SK-N-SH (cell line): ENCODE results near the gene MYOM3. TPM values are rescaled to one million over a fixed set of nuclear protein-coding genes. Genes with fewer than 3 reads are reported as not detected.

Experiments used
- CTCF ChIA-PET: fragments of 300-600, 350-600 bp; formaldehyde crosslinking; extraction: SDS; loops from one replicate; lab custom pipeline; 2021; lab: Yijun Ruan, JAX
- POLR2A ChIA-PET: fragments of 350-600 bp; sonication (Branson Sonifier 250); formaldehyde crosslinking; extraction: SDS; loops from one replicate; lab custom pipeline; 2020; ENCODE audit warnings: antibody characterized with exemption, inconsistent platforms; lab: Yijun Ruan, JAX
- DNase-seq: peaks from one replicate; pipeline ENCODE4 v3.0.0; 2012
- H2AFZ ChIP-seq: fragments of 200-600 bp; sonication (generic); 2 replicates; pipeline ENCODE4 v1.8.1; 2016; ENCODE audit warnings: antibody characterized with exemption, mild to moderate bottlenecking, low read depth
- H3F3A ChIP-seq: fragments of 200-600 bp; sonication (generic); replicated peaks from 2 replicates; pipeline ENCODE3; 2016; ENCODE audit warnings: antibody characterized with exemption, mild to moderate bottlenecking; ENCODE audit not compliant: insufficient read depth
- H3K27ac ChIP-seq, 2 experiments: fragments of 200-500 bp in 1 of 2; fragments of 200-600 bp in 1 of 2; sonication (Bioruptor generic) in 1 of 2; sonication (generic), shearing (Covaris generic) in 1 of 2; 2 replicates each; pipeline versions ENCODE4 v1.5.1 to v1.6.1; 2014 to 2016; ENCODE audit warnings: low read depth in 2 of 2, inconsistent platforms in 1 of 2, low read length in 1 of 2, mild to moderate bottlenecking in 1 of 2, mixed read lengths in 1 of 2
- H3K27me3 ChIP-seq: fragments of 200-600 bp; sonication (generic), shearing (Covaris generic); 2 replicates; pipeline ENCODE4 v1.6.1; 2016; ENCODE audit warnings: mixed run types; ENCODE audit not compliant: insufficient read depth
- H3K36me3 ChIP-seq, 2 experiments: fragments of 200-500 bp in 1 of 2; fragments of 200-600 bp in 1 of 2; sonication (Bioruptor generic) in 1 of 2; sonication (generic) in 1 of 2; replicated peaks in 1 of 2; 2 replicates each; pipeline versions ENCODE3 to v1.5.1; 2014 to 2016; ENCODE audit warnings: low read length in 1 of 2, mild to moderate bottlenecking in 1 of 2; ENCODE audit not compliant: insufficient read depth in 2 of 2, control insufficient read depth in 1 of 2
- H3K4me1 ChIP-seq, 2 experiments: fragments of 200-500 bp in 1 of 2; fragments of 200-600 bp in 1 of 2; sonication (Bioruptor generic) in 1 of 2; sonication (generic), shearing (Covaris generic) in 1 of 2; 2 replicates each; pipeline versions ENCODE4 v1.5.1 to v1.6.1; 2014 to 2016; ENCODE audit warnings: low read depth in 1 of 2, low read length in 1 of 2, mixed run types in 1 of 2; ENCODE audit not compliant: insufficient read depth in 2 of 2, control insufficient read depth in 1 of 2
- H3K4me2 ChIP-seq: fragments of 200-600 bp; sonication (generic), shearing (Covaris generic); 2 replicates; pipeline ENCODE4 v1.6.1; 2017; ENCODE audit warnings: mixed run types
- H3K4me3 ChIP-seq, 2 experiments: fragments of 200-500 bp in 1 of 2; fragments of 200-600 bp in 1 of 2; sonication (Bioruptor generic) in 1 of 2; sonication (generic), shearing (Covaris generic) in 1 of 2; 2 replicates each; pipeline versions ENCODE4 v1.5.1 to v1.8.1; 2014 to 2016; ENCODE audit warnings: low read depth in 2 of 2, inconsistent platforms in 1 of 2, low read length in 1 of 2, mild to moderate bottlenecking in 1 of 2, mixed read lengths in 1 of 2, moderate library complexity in 1 of 2
- H3K79me2 ChIP-seq: fragments of 200-600 bp; sonication (generic); 2 replicates; pipeline ENCODE4 v1.8.1; 2017; ENCODE audit warnings: mild to moderate bottlenecking; ENCODE audit not compliant: insufficient read depth
- H3K9ac ChIP-seq: fragments of 200-600 bp; sonication (generic); 2 replicates; pipeline ENCODE4 v1.6.1; 2017; ENCODE audit warnings: mixed run types
- H3K9me2 ChIP-seq: fragments of 200-600 bp; sonication (generic); 2 replicates; pipeline ENCODE4 v1.6.1; 2017; ENCODE audit warnings: mixed run types
- H3K9me3 ChIP-seq: fragments of 200-600 bp; sonication (generic); 2 replicates; pipeline ENCODE4 v1.6.1; 2017; ENCODE audit warnings: mixed run types, mild to moderate bottlenecking, moderate library complexity
- H4K20me1 ChIP-seq: fragments of 200-600 bp; sonication (generic); 2 replicates; pipeline ENCODE4 v1.6.1; 2017; ENCODE audit warnings: mild to moderate bottlenecking, mixed run types; ENCODE audit not compliant: insufficient read depth
- CHD2 ChIP-seq: fragments of 150-350 bp; IDR thresholded peaks from 2 replicates; pipeline ENCODE4 v1.6.1; 2018; ENCODE audit warnings: low read length; ENCODE audit not compliant: partially characterized antibody
- ELF1 ChIP-seq: IDR thresholded peaks from 2 replicates; pipeline ENCODE4 v1.4.0; 2012
- EZH2phosphoT487 ChIP-seq: fragments of 200-600 bp; sonication (generic); IDR thresholded peaks from 2 replicates; pipeline ENCODE4 v1.6.1; 2017; ENCODE audit warnings: low read depth, mixed run types, mild to moderate bottlenecking, antibody characterized with exemption, moderate library complexity, borderline replicate concordance
- FOSL2 ChIP-seq: IDR thresholded peaks from 2 replicates; pipeline ENCODE4 v1.4.0; 2012; ENCODE audit warnings: low read depth, mild to moderate bottlenecking, moderate library complexity, borderline replicate concordance
- GATA2 ChIP-seq: sonication (generic); formaldehyde crosslinking; IDR thresholded peaks from 2 replicates; pipeline ENCODE4 v1.5.0; 2020; ENCODE audit warnings: mild to moderate bottlenecking, missing genetic modification reagents
- JUND ChIP-seq: IDR thresholded peaks from 2 replicates; pipeline ENCODE4 v1.4.0; 2012
- MXI1 ChIP-seq: IDR thresholded peaks from 2 replicates; pipeline ENCODE4 v1.6.1; 2012; ENCODE audit warnings: mild to moderate bottlenecking, low read depth, low read length, improper control_type of control experiment
- NRF1 ChIP-seq: IDR thresholded peaks from 2 replicates; pipeline ENCODE4 v1.6.1; 2012; ENCODE audit warnings: low read depth, mild to moderate bottlenecking, low read length
- POLR2AphosphoS5 ChIP-seq: IDR thresholded peaks from 2 replicates; pipeline ENCODE4 v1.6.1; 2012; ENCODE audit warnings: low read depth, low read length
- RCOR1 ChIP-seq: fragments of 150-350 bp; IDR thresholded peaks from 2 replicates; pipeline ENCODE4 v1.6.1; 2017; ENCODE audit warnings: antibody characterized with exemption, low read length
- RFX5 ChIP-seq: IDR thresholded peaks from 2 replicates; pipeline ENCODE4 v1.6.1; 2012; ENCODE audit warnings: mild to moderate bottlenecking, improper control_type of control experiment, low read length
- RXRA ChIP-seq: IDR thresholded peaks from 2 replicates; pipeline ENCODE4 v1.4.0; 2012; ENCODE audit warnings: low read depth, mild to moderate bottlenecking, borderline replicate concordance
- SIN3A ChIP-seq: IDR thresholded peaks from 2 replicates; pipeline ENCODE4 v1.6.1; 2012; ENCODE audit warnings: low read depth, mild to moderate bottlenecking, low read length, moderate library complexity, borderline replicate concordance
- SMC3 ChIP-seq: IDR thresholded peaks from 2 replicates; pipeline ENCODE4 v1.6.1; 2012; ENCODE audit warnings: low read depth, low read length, improper control_type of control experiment
- TAF1 ChIP-seq: IDR thresholded peaks from 2 replicates; pipeline ENCODE4 v1.6.1; 2012; ENCODE audit warnings: low read depth, mild to moderate bottlenecking, low read length, moderate library complexity, borderline replicate concordance
- TCF12 ChIP-seq: IDR thresholded peaks from 2 replicates; pipeline ENCODE4 v1.4.0; 2012
- TEAD4 ChIP-seq: IDR thresholded peaks from 2 replicates; pipeline ENCODE4 v1.4.0; 2012; ENCODE audit warnings: mild to moderate bottlenecking, borderline replicate concordance; ENCODE audit not compliant: insufficient read depth
- WGBS: methylation state at CpG from one replicate; pipeline ENCODE4 v1.1.6; 2017; ENCODE audit warnings: low lambda C conversion rate; 5-methylcytosine and 5-hydroxymethylcytosine counted together
- polyA plus RNA-seq, 3 experiments: library from polyadenylated mRNA; depleted of rRNA; stranded (reverse); fragments of >200 nt; gene quantifications; 2 replicates each; pipeline ENCODE4 v1.2.3, GENCODE V29; 2012
- TF ChIP-seq, protein P1 (sequence below): IDR thresholded peaks from 2 replicates; pipeline ENCODE4; 2012
- TF ChIP-seq, protein P2 (sequence below): IDR thresholded peaks from 2 replicates; pipeline ENCODE4 v1.4.0; 2012; ENCODE audit warnings: low read depth, borderline replicate concordance
- TF ChIP-seq, protein P3 (sequence below): fragments of 150-350 bp; IDR thresholded peaks from 2 replicates; pipeline ENCODE4 v1.6.1; 2016; ENCODE audit warnings: mild to moderate bottlenecking, low read depth, low read length
- TF ChIP-seq, protein P4 (sequence below): fragments of 200-600 bp; sonication (generic); IDR thresholded peaks from 2 replicates; pipeline ENCODE4 v1.6.1; 2017; ENCODE audit warnings: antibody characterized with exemption, mild to moderate bottlenecking, moderate library complexity

The MYOM3 gene
- polyA plus RNA-seq, 1 of the 3 experiments (the other 2 are of a cell fraction): 0.02 TPM

DNA sequence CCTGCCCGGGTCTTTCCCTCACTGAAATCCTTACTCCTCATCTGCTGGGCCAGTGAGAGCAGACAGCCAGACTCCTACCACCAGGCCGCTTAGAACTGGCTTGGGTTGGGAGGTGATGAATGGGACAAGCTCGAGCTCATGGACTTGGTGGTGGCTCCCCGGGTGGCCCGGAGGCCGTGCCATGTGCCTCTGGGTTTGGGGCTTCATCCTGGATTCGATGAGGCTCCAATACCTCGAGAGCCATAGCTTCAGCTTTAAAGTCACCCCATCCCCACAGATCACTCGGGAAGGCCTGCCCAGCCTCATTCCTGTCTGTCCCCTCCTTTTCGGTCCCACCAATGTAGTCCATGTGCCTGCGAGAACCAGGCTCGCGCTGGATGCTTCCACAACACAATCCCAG lies 51.5 kb downstream of the MYOM3 start (continued):
- no peak for TF ChIP-seq SIN3A
- TF ChIP-seq JUND: no peak
- no peak for TF ChIP-seq TEAD4
- TF ChIP-seq TCF12: no peak
- no peak for TF ChIP-seq TAF1

DNA sequence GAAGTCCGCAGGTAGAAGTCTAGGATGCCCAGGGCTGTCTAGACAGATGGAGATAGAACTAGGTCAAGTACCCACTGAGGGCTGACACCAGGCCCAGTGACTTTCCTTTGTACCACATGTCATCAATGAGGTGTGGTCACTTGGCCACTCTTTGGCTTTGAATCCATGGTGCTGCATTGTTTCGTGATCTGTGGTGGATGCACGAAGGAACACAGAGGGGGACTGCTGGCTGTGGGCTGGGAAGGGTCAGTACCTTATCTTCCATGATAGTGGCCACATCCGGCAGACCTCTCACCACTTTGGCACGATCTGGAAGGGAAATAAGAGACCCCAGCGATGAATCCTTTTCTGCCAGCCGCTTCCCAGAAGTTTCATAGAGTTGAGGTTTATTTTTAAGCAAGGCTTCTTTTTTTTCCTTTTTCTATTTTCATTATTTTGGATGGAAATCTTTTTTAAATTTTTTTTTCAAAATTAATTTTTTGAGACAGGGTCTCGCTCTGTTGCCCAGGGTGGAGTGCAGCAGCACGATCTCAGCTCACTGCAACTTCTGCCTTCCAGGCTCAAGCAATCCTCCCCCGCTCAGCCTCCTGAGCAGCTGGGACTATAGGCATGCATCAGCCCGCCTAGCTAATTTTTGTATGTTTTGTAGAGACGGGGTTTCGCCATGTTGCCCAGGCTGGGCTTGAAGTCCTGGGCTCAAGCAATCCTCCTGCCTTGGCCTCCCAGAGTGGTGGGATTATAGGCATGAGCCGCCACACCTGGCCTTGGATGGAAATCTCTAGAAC lies 53.1 kb downstream of the MYOM3 start:
- Histone ChIP-seq H3K27me3 (no peaks in the 10 kb centered on the region), H3K9ac (no peak overlapping the region), H3K27ac (no peak overlapping the region), H3F3A (no peaks in the 10 kb centered on the region), H4K20me1 (no peaks in the 10 kb centered on the region), H3K9me2 (no peaks in the 10 kb centered on the region), H3K36me3 (no peaks in the 10 kb centered on the region), H3K4me2 (no peak overlapping the region), H2AFZ (no peak overlapping the region), H3K9me3 (0 out of 2 replicates have a peak, but pooled peaks cover 4% of the 10 kb centered on the region), H3K4me1 (no peaks in the 10 kb centered on the region), H3K4me3 (no peak overlapping the region), H3K79me2 (no peaks in the 10 kb centered on the region)
- ChIA-PET POLR2A (interaction anchor here (0.5 kb wide), 1 partner anchor 45 kb away, joined by 3 read pairs; no protein-coding TSS in a partner anchor), CTCF (interaction anchor here (1.0 to 2.1 kb wide), 3 partner anchors 12 to 333 kb away, joined by 3 to 5 read pairs (median 4); no protein-coding TSS in a partner anchor)
- no peak for TF ChIP-seq CHD2
- no peak for TF ChIP-seq SMC3
- TF ChIP-seq, protein P1, sequence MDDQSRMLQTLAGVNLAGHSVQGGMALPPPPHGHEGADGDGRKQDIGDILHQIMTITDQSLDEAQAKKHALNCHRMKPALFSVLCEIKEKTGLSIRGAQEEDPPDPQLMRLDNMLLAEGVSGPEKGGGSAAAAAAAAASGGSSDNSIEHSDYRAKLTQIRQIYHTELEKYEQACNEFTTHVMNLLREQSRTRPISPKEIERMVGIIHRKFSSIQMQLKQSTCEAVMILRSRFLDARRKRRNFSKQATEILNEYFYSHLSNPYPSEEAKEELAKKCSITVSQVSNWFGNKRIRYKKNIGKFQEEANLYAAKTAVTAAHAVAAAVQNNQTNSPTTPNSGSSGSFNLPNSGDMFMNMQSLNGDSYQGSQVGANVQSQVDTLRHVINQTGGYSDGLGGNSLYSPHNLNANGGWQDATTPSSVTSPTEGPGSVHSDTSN: no peak
- no peak for TF ChIP-seq RCOR1
- no peak for TF ChIP-seq EZH2phosphoT487
- no peak for TF ChIP-seq NRF1
- no peak for TF ChIP-seq FOSL2
- TF ChIP-seq POLR2AphosphoS5: no peak
- TF ChIP-seq, protein P2, sequence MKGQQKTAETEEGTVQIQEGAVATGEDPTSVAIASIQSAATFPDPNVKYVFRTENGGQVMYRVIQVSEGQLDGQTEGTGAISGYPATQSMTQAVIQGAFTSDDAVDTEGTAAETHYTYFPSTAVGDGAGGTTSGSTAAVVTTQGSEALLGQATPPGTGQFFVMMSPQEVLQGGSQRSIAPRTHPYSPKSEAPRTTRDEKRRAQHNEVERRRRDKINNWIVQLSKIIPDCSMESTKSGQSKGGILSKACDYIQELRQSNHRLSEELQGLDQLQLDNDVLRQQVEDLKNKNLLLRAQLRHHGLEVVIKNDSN: no peak
- no peak for TF ChIP-seq MXI1
- TF ChIP-seq TAF1: no peak
- TF ChIP-seq, protein P3, sequence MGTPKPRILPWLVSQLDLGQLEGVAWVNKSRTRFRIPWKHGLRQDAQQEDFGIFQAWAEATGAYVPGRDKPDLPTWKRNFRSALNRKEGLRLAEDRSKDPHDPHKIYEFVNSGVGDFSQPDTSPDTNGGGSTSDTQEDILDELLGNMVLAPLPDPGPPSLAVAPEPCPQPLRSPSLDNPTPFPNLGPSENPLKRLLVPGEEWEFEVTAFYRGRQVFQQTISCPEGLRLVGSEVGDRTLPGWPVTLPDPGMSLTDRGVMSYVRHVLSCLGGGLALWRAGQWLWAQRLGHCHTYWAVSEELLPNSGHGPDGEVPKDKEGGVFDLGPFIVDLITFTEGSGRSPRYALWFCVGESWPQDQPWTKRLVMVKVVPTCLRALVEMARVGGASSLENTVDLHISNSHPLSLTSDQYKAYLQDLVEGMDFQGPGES: no peak
- no peak for TF ChIP-seq JUND
- no peak for TF ChIP-seq TEAD4
- no peak for TF ChIP-seq RFX5
- TF ChIP-seq, protein P4, sequence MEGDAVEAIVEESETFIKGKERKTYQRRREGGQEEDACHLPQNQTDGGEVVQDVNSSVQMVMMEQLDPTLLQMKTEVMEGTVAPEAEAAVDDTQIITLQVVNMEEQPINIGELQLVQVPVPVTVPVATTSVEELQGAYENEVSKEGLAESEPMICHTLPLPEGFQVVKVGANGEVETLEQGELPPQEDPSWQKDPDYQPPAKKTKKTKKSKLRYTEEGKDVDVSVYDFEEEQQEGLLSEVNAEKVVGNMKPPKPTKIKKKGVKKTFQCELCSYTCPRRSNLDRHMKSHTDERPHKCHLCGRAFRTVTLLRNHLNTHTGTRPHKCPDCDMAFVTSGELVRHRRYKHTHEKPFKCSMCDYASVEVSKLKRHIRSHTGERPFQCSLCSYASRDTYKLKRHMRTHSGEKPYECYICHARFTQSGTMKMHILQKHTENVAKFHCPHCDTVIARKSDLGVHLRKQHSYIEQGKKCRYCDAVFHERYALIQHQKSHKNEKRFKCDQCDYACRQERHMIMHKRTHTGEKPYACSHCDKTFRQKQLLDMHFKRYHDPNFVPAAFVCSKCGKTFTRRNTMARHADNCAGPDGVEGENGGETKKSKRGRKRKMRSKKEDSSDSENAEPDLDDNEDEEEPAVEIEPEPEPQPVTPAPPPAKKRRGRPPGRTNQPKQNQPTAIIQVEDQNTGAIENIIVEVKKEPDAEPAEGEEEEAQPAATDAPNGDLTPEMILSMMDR: no peak
- no peak for TF ChIP-seq GATA2
- no peak for TF ChIP-seq ELF1
- no peak for TF ChIP-seq RXRA
- WGBS: 73% methylated on average over 14 of the region's 14 CpGs
- DNase-seq: no peak
